ENCODE measurements around the gene TMEM161A.
"Not testable (repeated sequence)": the region's sequence is repeated elsewhere in the genome, so short reads cannot be mapped to it uniquely, and the experiment has no call there.

TMEM161A gene

DNA sequence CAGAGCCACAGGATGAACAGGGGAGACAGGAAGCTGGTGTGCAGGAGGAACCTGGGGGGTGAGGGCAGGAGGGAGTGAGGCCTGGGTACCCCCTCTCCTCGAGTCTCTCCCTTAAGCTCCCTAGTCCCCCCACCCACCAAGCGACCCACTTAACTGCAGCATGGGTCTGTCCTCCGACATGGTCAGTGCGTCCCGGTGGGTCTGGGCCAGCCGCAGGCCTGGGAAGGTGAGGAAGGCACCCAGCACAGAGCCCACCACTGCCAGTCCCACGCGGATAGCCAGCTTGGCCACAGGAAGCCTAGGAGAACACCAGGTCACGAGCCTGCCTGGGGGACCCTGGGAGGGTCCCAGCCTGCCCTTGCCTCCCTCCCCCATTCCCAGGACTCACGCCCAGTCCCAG, 16.9 kb downstream of the TMEM161A start:
- DNase-seq (ENCODE audit: low spot score), result no peak

DNA sequence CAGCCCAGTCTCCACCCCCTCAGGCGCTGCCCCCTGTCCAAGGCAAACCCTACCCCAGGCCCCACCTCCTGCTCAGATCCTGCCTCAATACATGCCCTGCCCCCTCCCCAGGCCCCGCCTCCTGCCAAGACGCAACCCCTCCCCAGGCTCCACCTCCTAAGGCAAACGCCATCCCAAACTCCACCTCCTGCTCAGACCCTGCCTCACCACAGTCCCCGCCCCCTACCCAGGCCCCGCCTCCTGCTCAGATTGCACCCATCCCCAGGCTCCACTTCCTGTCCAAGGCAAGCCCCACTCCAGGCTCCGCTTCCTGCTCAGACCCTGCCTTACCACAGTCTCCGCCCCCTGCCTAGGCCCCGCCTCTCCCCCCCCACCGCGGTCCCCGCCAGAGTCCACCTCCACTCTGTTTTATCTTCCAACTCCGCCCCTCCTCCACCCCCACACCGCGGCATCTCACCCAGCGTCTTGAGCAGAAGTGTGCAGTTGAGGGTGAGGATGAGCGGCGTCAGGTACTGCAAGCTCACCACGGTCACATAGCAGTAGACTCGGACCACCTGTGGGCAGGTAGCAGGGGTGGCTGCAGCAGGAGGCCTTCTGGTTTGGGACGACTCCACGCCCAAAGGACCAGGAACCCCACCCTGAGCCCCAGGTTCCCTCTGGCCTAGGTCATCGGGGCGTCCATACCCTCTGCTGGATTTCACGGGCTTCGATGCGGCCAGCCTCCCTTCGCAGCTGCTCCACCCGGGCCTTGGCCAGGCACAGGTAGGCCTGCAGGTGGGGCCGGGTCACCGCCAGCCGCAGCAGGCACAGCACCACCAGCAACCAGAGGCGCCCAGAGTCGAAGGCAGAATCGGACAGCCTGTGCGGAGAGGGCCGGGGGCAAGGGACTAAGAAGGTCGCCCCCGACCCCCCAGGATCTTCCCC, 17.7 kb downstream of the TMEM161A start:
- peak; percentile 49 for DNase-seq (ENCODE audit: low spot score)

DNA sequence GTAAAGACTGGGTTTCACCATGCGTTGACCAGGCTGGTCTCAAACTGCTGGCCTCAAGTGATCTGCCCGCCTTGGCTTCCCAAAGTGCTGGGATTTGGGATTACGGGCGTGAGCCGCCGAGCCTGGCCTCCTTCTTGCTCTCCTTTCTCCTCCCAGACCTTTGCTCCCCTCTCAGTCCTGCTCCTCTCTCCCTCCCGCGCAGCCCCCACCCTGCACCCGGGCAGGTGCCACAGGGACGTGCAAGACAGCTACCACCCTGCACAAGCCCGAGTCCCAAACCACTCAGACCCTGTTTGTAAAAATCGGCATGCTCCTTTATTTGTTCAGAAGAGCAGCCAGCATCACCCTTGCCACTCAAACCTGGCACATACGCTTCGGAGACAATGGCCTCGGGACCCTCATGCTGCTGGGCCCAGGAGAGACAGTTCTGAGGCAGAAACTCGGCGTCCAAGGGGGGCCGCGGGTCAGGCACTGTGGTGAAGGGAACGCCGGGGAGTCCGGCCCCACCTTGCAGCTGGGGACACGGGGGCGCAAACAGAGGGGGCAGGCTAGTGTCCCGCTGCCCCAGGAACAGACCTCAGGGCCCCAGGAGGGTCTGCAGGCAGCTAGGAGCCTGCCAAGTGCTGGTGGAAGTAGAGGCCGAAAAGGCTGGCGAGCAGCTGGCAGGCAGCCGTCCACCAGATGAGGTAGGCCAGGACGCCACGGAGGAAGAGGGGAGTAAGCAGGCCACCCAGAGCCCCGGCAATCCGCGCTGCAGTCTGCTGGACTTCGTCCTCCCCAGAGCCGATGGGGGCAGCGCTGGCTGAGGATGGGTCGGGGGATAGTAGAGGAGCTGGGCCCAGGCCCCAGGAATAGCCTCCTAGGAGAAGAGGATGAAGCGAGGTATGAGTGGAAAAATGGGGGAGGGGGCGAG, 18.7 kb downstream of the TMEM161A start:
- DNase-seq (ENCODE audit: low spot score), result no peak

DNA sequence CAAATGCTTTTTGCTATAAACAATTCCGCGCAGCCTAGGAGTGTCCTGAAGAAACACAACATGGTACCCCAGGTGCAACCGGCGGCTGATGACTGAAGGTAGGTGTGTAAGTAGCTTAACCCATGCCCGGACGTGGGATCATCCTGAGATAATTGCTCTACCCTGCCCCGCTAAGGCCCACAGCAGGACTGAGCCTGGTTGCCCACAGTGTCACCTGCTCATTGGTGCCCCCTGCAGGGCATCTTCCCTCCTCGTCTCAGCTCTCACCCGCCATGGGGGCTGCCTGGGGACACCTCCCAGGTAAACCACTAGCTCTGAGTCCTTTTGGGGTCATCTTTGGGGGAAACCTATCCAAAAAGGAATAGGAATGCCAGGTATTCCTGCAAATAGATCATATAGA, 22.3 kb downstream of the TMEM161A start:
- no peak for DNase-seq (ENCODE audit: low spot score)

DNA sequence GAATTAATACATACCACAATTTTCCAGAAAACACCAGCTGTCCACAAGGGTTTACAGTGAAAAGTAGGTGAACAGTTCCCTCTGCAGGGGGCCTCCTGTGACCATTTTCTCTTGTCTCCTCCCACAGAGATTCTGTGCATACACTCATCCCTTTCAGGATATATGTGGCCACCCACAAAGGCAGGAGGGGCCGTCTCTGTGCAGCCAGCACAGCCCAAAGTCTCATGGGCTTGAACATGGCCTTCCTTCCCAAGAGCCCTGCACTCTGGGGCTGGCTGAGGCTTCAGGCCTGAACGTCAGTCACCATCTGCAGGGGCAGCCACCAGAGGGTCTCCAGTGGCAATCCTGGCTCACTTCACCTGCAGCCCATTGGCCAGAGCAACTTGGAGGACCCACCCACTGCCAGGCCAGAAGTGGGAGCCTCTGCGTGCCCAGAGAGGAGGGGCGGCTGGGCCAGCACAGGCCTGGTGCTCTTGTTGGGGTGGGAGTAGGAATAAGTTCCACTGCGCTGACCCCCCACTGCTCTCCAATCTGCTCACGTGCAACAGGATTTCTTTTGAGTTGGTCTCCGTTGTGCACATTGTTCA, 25.1 kb downstream of the TMEM161A start:
- DNase-seq (ENCODE audit: low spot score), result peak; percentile 40

DNA sequence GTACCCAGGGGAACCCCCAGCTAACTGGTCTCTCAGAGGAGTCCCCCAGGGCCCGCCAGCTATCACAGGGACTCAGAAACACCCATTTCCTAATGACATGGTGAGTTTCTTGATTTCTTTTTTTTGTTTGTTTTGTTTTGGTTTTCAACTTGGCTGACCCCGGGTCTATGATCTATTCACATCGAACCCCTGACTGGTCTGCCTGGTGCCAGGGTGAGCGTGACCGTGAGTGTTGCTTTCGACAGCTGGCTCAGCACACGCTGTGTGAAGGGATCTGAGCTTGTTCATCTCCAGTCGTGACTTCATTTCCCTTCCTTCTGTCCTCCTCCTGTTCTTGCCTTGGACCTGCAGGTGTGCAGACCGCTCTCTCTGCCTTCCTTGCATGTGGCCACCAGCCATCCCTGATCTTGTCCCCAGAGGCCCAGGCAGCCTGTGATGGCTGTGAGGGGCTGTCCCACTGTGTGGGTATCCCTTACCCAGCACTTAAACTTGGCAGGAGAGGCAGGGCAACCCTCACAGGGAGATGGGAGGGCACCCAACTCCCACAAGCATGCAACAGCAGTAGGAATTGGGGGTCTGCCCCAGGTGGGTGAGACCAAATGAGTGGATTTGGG, 26.2 kb downstream of the TMEM161A start:
- DNase-seq (ENCODE audit: low spot score), result no peak

DNA sequence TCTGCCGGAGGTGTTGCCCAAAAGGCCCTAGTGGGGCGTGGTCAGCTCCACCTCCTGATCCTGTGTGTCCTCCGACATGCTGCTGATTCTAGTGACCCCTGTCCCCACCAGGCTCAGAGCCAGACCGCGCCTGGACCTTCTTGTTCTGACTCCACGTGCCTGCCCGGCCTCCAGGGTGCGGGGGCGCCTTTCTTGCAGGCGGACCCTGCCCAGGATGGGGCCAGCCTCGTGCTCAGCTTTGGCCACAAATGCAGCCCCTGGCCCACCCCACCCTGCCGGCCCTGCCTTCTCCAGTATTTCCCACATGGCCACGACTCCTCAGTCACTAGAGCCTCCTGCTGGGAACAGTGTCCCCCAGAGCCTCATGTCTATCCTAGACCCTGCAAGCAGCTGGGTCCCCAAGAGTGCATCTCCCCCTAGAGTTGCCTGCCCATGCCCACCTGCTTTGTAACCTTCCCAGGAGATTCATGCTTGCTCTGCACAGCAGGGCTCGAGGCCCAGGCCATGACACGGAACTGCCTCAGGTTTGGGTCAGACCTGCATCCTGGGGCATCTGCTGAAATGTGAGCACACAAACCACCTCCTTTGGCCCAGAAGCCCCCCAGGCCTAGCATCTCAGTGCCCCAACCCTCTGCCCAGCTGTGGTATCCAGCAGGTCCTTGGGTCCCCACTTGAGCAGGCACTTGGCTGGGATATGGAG, 27.0 kb downstream of the TMEM161A start:
- DNase-seq (ENCODE audit: low spot score), result no peak

DNA sequence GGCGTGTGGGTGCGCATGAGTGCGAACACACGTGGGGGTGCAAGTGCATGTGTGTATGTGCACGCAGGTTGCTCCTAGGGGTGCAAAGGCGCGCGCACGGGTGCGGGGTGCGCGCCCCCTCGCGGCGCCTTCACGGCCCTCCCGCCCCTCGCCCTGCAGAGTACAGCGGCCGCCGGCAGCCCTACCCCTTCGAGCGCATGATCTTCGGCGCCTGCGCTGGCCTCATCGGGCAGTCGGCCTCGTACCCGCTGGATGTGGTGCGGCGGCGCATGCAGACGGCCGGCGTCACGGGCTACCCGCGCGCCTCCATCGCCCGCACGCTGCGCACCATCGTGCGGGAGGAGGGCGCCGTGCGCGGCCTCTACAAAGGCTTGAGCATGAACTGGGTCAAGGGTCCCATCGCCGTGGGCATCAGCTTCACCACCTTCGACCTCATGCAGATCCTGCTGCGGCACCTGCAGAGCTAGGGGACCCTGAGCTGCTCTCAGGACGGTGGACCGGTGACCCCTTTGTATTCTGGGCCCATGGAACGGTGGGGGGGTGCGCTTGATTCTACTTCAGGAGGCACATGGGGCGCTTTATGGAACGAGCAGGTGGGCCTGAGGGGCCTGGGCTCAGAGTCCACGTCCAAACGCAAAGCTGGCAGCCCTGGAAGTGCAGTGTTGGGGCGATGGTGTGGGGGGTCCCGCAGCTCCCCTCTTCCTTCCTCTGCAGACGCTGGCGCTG, 27.7 kb downstream of the TMEM161A start:
- no peak for DNase-seq (ENCODE audit: low spot score)

DNA sequence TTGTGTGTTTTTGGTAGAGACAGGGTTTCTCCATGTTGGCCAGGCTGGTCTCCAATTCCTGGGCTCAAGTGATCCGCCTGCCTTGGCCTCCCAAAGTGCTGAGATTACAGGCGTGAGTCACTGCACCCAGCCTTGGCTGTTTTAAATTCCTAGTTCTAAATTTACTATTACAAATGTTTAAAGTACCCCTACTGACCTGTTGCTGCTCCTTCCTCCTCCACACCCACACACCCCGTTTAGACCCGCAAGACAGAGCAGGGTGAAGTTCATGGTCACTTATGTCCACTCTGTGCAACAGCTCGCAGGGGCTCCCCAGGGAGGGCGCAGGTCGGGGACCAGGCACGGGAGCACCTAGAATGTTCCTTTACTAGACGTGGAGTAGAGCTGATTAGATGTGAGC, 28.7 kb downstream of the TMEM161A start:
- no peak for DNase-seq (ENCODE audit: low spot score)

DNA sequence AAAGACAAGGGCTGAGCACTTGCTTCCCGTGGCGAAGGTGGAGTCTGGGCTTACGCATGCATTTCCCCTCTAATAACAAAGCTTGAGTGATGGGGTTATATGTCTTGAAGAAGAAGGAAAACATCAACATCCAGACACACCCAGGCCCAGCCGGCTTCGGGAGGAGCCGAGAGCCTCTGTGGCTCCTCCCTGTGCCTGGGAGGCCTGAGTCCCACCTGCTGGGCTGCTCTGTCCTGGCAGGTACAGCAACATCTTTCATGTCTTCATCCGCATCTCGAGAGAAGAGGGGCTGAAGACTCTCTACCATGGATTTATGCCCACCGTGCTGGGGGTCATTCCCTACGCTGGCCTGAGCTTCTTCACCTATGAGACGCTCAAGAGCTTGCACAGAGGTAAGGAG, 30.6 kb downstream of the TMEM161A start:
- no peak for DNase-seq (ENCODE audit: low spot score)

DNA sequence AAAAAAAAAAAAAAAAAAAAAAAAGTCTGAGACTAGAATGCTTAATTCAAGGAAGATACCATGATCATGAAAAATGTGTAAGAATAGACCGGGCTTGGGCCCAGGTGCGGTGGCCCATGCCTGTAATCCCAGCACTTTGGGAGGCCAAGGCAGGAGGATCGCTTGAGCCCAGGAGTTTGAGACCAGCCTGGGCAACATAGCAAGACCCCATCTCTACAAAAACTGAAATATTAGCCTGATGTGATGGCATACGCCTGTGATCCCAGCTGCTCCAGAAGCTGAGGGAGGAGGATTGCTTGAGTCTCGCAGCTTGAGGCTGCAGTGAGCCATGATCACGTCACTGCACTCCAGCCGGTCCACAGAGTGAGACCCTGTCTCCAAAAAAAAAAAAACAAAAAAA, 31.3 kb downstream of the TMEM161A start:
- not testable (repeated sequence) for DNase-seq (ENCODE audit: low spot score)

DNA sequence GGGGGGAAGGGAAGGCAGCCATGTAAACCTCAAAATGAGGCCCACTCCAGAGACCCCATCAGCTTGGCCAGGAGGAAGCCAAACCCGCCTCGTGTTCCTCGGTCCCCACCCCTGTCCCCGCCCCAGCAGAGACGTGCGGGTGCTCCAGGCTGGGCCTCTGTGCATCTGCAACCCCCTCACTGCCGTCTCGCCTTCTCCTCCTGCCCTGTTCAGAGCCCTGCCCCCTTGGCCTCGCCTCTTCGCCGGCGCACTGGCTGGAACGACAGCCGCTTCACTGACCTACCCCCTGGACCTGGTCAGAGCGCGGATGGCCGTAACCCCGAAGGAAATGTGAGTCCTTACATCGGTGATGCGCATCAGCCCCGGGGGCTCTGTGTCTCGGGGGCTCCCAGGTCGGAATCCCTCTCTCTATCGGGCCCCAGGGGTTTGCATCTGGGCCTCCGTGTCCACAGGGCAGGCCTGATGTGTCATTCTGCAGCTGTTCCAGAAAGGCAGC, 32.2 kb downstream of the TMEM161A start:
- DNase-seq (ENCODE audit: low spot score), result no peak

DNA sequence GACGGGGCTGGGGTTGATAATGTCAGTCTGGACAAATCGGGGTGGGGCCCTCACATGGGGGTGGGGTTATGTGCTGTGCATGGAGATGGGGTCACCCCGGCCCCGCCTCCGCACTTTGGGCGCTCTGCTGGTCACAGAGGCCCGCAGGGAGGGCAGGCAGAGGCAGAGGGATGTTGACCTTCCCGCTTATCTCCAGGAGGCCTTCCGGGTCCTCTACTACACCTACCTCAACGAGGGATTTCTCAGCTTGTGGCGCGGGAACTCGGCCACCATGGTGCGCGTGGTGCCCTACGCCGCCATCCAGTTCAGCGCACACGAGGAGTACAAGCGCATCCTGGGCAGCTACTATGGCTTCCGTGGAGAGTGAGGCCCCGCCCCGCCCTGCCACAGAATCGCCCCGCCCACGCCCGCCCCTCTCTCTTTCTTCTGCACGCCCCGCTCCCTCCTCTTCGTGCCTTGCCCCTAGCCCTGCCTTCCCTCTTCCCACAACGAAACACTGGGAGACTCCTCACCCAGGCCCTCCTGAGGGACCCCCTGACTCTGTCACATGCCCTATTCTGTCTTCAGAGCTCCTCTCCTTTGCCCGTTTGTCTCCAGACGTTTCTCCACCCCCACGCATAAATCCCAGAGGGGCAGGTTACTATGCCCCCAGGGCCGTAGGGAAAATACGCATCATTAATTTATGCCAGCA, 32.8 kb downstream of the TMEM161A start:
- DNase-seq (ENCODE audit: low spot score), result no peak

DNA sequence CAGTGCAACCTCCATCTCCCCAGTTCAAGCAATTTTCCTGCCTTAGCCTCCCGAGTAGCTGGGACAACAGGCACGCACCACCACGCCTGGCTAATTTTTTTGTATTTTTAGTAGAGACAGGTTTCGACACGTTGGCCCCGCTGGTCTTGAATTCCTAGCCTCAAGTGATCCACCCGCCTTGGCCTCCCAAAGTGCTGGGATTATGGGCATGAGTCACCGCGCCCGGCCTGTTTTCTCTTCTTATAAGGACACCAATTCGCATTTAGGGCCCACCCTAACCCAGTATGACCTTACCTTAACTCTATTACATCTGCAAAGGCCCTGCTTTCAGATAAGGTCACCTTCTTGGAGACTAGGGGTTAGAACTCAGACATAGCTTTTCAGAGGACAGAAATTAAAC, 35.1 kb downstream of the TMEM161A start:
- DNase-seq (ENCODE audit: low spot score), result no peak

DNA sequence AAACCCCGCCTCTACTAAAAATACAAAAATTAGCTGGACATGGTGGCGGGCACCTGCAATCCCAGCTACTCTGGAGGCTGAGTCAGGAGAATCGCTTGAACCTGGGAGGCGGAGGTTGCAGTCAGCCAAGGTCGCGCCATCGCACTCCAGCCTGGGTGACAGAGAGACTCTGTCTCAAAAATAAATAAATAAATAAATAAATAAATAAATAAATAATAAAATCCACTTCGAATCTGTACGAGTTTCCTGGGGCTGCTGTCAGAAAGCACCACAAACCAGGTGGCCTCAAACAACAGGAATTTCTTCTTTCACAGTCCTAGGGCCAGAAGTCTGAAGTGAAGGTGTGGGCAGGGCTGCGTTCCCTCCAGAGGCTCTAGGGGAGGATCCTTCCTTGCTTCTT, 35.7 kb downstream of the TMEM161A start:
- DNase-seq (ENCODE audit: low spot score), result not testable (repeated sequence)

DNA sequence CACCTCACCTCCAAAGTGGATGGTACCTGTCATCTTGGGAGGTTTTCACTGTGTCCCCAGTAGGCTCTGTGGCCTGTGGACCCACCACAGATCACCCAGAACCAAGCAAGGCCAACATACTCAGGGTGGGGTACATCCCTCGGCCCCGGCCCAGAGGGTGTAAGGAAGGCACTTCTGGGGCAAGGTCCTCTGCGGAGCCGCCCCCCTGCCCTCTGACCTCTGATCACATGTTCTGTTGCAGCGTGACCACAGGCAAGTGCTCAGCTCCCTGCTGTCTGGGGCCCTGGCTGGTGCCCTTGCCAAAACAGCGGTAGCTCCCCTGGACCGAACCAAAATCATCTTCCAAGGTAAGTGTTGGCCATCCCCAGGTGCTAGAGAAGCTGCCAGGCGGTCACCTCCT, 36.7 kb downstream of the TMEM161A start:
- no peak for DNase-seq (ENCODE audit: low spot score)

DNA sequence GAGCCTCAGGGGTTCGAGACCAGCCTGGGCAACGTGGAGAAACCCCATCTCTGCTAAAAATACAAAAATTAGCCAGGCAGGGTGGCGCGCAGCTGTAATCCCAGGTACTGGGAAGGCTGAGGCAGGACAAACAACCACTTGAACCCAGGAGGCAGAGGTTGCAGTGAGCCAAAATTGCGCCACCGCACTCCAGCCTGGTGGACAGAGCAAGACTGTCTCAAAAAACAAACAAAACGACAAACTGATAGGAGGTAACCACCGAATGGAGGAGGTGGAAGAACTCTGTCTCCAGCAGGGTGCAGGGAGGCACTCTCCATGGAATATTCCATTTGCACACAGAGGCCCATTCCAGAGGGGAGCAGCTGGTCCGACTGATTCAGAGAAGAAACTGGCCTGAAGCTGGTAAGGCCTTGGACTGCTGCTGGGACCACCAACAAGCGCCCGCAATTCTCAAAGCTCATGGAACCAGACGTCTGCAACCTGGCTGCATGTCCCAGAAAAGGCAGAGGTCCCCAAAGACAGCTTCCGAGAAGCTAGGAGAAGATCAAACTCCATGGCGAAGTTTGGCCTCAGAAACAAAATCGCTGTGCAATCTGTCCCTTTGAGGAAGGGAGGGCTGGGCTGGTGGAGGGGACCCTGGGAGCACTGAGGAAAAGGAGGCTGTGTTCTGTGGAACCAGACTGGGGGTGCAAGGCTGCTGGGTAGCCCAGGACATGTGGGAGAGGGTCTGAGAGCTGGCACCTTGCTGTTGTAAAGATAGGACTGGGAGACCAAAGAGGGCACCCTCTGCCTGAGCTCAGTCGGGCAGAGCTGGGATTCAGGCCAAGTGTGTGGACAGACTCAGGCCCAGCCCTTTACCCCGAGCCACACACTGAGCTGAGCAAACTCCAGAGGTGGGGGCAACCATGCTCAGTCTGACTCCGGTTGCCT, 39.3 kb downstream of the TMEM161A start:
- no peak for DNase-seq (ENCODE audit: low spot score)

DNA sequence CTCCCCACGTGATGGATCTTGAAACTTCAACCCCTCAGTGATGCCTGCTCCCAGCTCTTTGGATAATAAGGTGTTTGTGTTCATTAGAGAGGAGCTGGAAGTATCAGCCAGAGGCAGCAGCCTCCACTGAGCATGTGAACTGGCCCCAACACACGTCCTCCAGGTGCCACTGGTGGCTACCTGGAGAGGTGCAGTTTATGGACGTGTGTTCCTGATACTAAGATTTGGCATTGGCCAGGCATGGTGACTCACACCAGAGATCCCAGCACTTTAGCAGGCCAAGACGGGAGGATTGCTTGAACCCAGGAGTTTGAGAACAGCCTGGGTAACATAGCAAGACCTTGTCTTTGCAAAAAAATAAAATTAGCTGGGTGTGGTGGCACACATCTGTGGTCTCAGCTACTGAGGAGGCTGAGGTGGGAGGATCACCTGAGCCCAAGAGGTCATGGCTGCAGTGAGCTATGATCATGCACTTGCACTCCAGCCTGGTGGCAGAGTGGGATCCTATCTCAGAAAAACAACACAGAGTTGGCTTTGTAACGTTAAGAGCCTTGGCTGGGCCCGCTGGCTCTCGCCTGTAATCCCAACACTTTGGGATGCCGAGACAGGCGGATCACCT, 40.1 kb downstream of the TMEM161A start:
- DNase-seq (ENCODE audit: low spot score), result no peak
